ENCODE results near the gene UROC1. TPM values are rescaled to one million over a fixed set of nuclear protein-coding genes. Genes with fewer than 3 reads are reported as not detected.

UROC1 gene
- total and polyA plus RNA-seq, 4 donors, result not detected

- Histone ChIP-seq H3K4me3 (ENCODE audit: low read length in 2 of 2) (no peak overlapping the region), H3K36me3 (ENCODE audit: control insufficient read depth in 1 of 2, insufficient read depth in 2 of 2, low read length in 1 of 2) (no peaks in the 10 kb centered on the region), H3K9me3 (ENCODE audit: control insufficient read depth, low read length) (no peaks in the 10 kb centered on the region), H3K4me1 (ENCODE audit: control insufficient read depth in 1 of 2, insufficient read depth in 2 of 2, low read length in 2 of 2) (no peaks in the 10 kb centered on the region), H3K27me3 (ENCODE audit: control insufficient read depth in 1 of 2, insufficient read depth in 2 of 2, low read length in 1 of 2) (no peaks in the 10 kb centered on the region), H3K27ac (ENCODE audit: low read depth in 1 of 2, low read length in 2 of 2) (no peak overlapping the region)
- no peak for ATAC-seq (ENCODE audit: low FRiP score)
- 77 to 87% methylated on average over 4 of the region's 4 CpGs for WGBS, 2 donors
- DNase-seq, result peak in 1 of 2 donors; percentile 21
- intact Hi-C loops (cut with DNase I), result no loop called here
Measured at GRCh38 chr3:126498461-126498860, 19.1 kb downstream of the UROC1 start.

- H3K9me3 ChIP-seq (ENCODE audit: control insufficient read depth, low read length), result no peaks in the 10 kb centered on the region
- no peaks in the 10 kb centered on the region for H3K36me3 ChIP-seq (ENCODE audit: control insufficient read depth in 1 of 2, insufficient read depth in 2 of 2, low read length in 1 of 2)
- intact Hi-C loops (cut with DNase I), result no loop called here
- H3K27me3 ChIP-seq (ENCODE audit: control insufficient read depth in 1 of 2, insufficient read depth in 2 of 2, low read length in 1 of 2), result no peaks in the 10 kb centered on the region
- 96 to 98% methylated on average over 6 of the region's 6 CpGs for WGBS, 2 donors
- no peak overlapping the region for H3K4me3 ChIP-seq (ENCODE audit: low read length in 2 of 2)
- DNase-seq (peak in 1 of 2 donors; percentile 26), ATAC-seq (ENCODE audit: low FRiP score) (no peak)
- no peaks in the 10 kb centered on the region for H3K4me1 ChIP-seq (ENCODE audit: control insufficient read depth in 1 of 2, insufficient read depth in 2 of 2, low read length in 2 of 2)
- no peak overlapping the region for H3K27ac ChIP-seq (ENCODE audit: low read depth in 1 of 2, low read length in 2 of 2)
Measured at GRCh38 chr3:126497956-126498355, 19.6 kb downstream of the UROC1 start.

- intact Hi-C loops (cut with DNase I), result no loop called here
- 82 to 83% methylated on average over 21 of the region's 21 CpGs for WGBS, 2 donors
- Histone ChIP-seq H3K27ac (ENCODE audit: low read depth in 1 of 2, low read length in 2 of 2) (no peak overlapping the region), H3K4me1 (ENCODE audit: control insufficient read depth in 1 of 2, insufficient read depth in 2 of 2, low read length in 2 of 2) (no peaks in the 10 kb centered on the region), H3K27me3 (ENCODE audit: control insufficient read depth in 1 of 2, insufficient read depth in 2 of 2, low read length in 1 of 2) (no peaks in the 10 kb centered on the region), H3K36me3 (ENCODE audit: control insufficient read depth in 1 of 2, insufficient read depth in 2 of 2, low read length in 1 of 2) (no peaks in the 10 kb centered on the region), H3K4me3 (ENCODE audit: low read length in 2 of 2) (no peak overlapping the region), H3K9me3 (ENCODE audit: control insufficient read depth, low read length) (no peaks in the 10 kb centered on the region)
- DNase-seq, result peak in 1 of 2 donors; percentile 47
- ATAC-seq (ENCODE audit: low FRiP score), result no peak
Measured at GRCh38 chr3:126496894-126497850, 20.4 kb downstream of the UROC1 start.

- H3K36me3 ChIP-seq (ENCODE audit: control insufficient read depth in 1 of 2, insufficient read depth in 2 of 2, low read length in 1 of 2), result no peaks in the 10 kb centered on the region
- no peak overlapping the region for H3K4me3 ChIP-seq (ENCODE audit: low read length in 2 of 2)
- no peaks in the 10 kb centered on the region for H3K4me1 ChIP-seq (ENCODE audit: control insufficient read depth in 1 of 2, insufficient read depth in 2 of 2, low read length in 2 of 2)
- no peak for DNase-seq
- ATAC-seq (ENCODE audit: low FRiP score), result no peak
- H3K27ac ChIP-seq (ENCODE audit: low read depth in 1 of 2, low read length in 2 of 2), result no peak overlapping the region
- intact Hi-C loops (cut with DNase I), result no loop called here
- 97 to 98% methylated on average over 8 of the region's 8 CpGs for WGBS, 2 donors
- no peaks in the 10 kb centered on the region for H3K27me3 ChIP-seq (ENCODE audit: control insufficient read depth in 1 of 2, insufficient read depth in 2 of 2, low read length in 1 of 2)
- no peaks in the 10 kb centered on the region for H3K9me3 ChIP-seq (ENCODE audit: control insufficient read depth, low read length)
Measured at GRCh38 chr3:126495786-126496185, 21.8 kb downstream of the UROC1 start.

GRCh38 chr3:126494970-126495230 is 22.7 kb downstream of the UROC1 start:
- ATAC-seq (ENCODE audit: low FRiP score), result no peak

GRCh38 chr3:126494204-126494969 is 23.2 kb downstream of the UROC1 start:
- Histone ChIP-seq H3K27me3 (ENCODE audit: control insufficient read depth in 1 of 2, insufficient read depth in 2 of 2, low read length in 1 of 2) (no peaks in the 10 kb centered on the region), H3K36me3 (ENCODE audit: control insufficient read depth in 1 of 2, insufficient read depth in 2 of 2, low read length in 1 of 2) (no peaks in the 10 kb centered on the region), H3K4me3 (ENCODE audit: low read length in 2 of 2) (no peak overlapping the region), H3K27ac (ENCODE audit: low read depth in 1 of 2, low read length in 2 of 2) (no peak overlapping the region), H3K9me3 (ENCODE audit: control insufficient read depth, low read length) (no peaks in the 10 kb centered on the region), H3K4me1 (ENCODE audit: control insufficient read depth in 1 of 2, insufficient read depth in 2 of 2, low read length in 2 of 2) (no peaks in the 10 kb centered on the region)
- ATAC-seq (ENCODE audit: low FRiP score) (no peak), DNase-seq (no peak)
- intact Hi-C loops (cut with DNase I), result no loop called here
- WGBS, 2 donors, result 34 to 38% methylated on average over 12 of the region's 12 CpGs

More at GRCh38 chr3:126494970-126495230, 22.7 kb downstream of the UROC1 start:
- no peaks in the 10 kb centered on the region for H3K9me3 ChIP-seq (ENCODE audit: control insufficient read depth, low read length)
- no peaks in the 10 kb centered on the region for H3K4me1 ChIP-seq (ENCODE audit: control insufficient read depth in 1 of 2, insufficient read depth in 2 of 2, low read length in 2 of 2)
- no peaks in the 10 kb centered on the region for H3K27me3 ChIP-seq (ENCODE audit: control insufficient read depth in 1 of 2, insufficient read depth in 2 of 2, low read length in 1 of 2)
- H3K36me3 ChIP-seq (ENCODE audit: control insufficient read depth in 1 of 2, insufficient read depth in 2 of 2, low read length in 1 of 2), result no peaks in the 10 kb centered on the region
- no peak for DNase-seq
- intact Hi-C loops (cut with DNase I), result no loop called here
- WGBS, 2 donors, result 91 to 92% methylated on average over 6 of the region's 6 CpGs
- no peak overlapping the region for H3K27ac ChIP-seq (ENCODE audit: low read depth in 1 of 2, low read length in 2 of 2)
- no peak overlapping the region for H3K4me3 ChIP-seq (ENCODE audit: low read length in 2 of 2)

GRCh38 chr3:126493739-126494138 is 23.8 kb downstream of the UROC1 start:
- DNase-seq (no peak), ATAC-seq (ENCODE audit: low FRiP score) (no peak)
- Histone ChIP-seq H3K27me3 (ENCODE audit: control insufficient read depth in 1 of 2, insufficient read depth in 2 of 2, low read length in 1 of 2) (no peaks in the 10 kb centered on the region), H3K9me3 (ENCODE audit: control insufficient read depth, low read length) (no peaks in the 10 kb centered on the region), H3K27ac (ENCODE audit: low read depth in 1 of 2, low read length in 2 of 2) (no peak overlapping the region), H3K4me3 (ENCODE audit: low read length in 2 of 2) (no peak overlapping the region), H3K4me1 (ENCODE audit: control insufficient read depth in 1 of 2, insufficient read depth in 2 of 2, low read length in 2 of 2) (no peaks in the 10 kb centered on the region), H3K36me3 (ENCODE audit: control insufficient read depth in 1 of 2, insufficient read depth in 2 of 2, low read length in 1 of 2) (no peaks in the 10 kb centered on the region)
- intact Hi-C loops (cut with DNase I), result no loop called here
- WGBS, 2 donors, result 80 to 82% methylated on average over 9 of the region's 9 CpGs

- no peak for ATAC-seq (ENCODE audit: low FRiP score)
- H3K36me3 ChIP-seq (ENCODE audit: control insufficient read depth in 1 of 2, insufficient read depth in 2 of 2, low read length in 1 of 2), result no peaks in the 10 kb centered on the region
- 86 to 91% methylated on average over 14 of the region's 14 CpGs for WGBS, 2 donors
- H3K4me1 ChIP-seq (ENCODE audit: control insufficient read depth in 1 of 2, insufficient read depth in 2 of 2, low read length in 2 of 2), result no peaks in the 10 kb centered on the region
- H3K27me3 ChIP-seq (ENCODE audit: control insufficient read depth in 1 of 2, insufficient read depth in 2 of 2, low read length in 1 of 2), result no peaks in the 10 kb centered on the region
- H3K27ac ChIP-seq (ENCODE audit: low read depth in 1 of 2, low read length in 2 of 2), result no peak overlapping the region
- no peak for DNase-seq
- no peak overlapping the region for H3K4me3 ChIP-seq (ENCODE audit: low read length in 2 of 2)
- no peaks in the 10 kb centered on the region for H3K9me3 ChIP-seq (ENCODE audit: control insufficient read depth, low read length)
- intact Hi-C loops (cut with DNase I), result no loop called here
Measured at GRCh38 chr3:126493051-126493450, 24.5 kb downstream of the UROC1 start.

All from aorta (tissue), 5 donors.